HL-60 (cell line): Measurements from ENCODE around the gene SBNO2.

Experiments
- CTCF ChIP-seq: IDR thresholded peaks from one replicate; pipeline ENCODE4 v1.5.1; 2011; ENCODE audit warnings: low read length, control low read depth, inconsistent platforms; ENCODE audit not compliant: insufficient read depth
- GABPA ChIP-seq: IDR thresholded peaks from 2 replicates; pipeline ENCODE4 v1.6.1; 2012; ENCODE audit warnings: low read depth
- POLR2AphosphoS5 ChIP-seq: IDR thresholded peaks from 2 replicates; pipeline ENCODE4 v1.6.1; 2012; ENCODE audit warnings: low read depth
- REST ChIP-seq: IDR thresholded peaks from 2 replicates; pipeline ENCODE4 v1.6.1; 2012; ENCODE audit warnings: low read depth; ENCODE audit not compliant: insufficient replicate concordance
- SPI1 ChIP-seq: IDR thresholded peaks from 2 replicates; pipeline ENCODE4 v1.6.1; 2012; ENCODE audit warnings: low read depth, mild to moderate bottlenecking, borderline replicate concordance

- TF ChIP-seq CTCF (no peak), POLR2AphosphoS5 (no peak), REST (no peak), GABPA (no peak), SPI1 (no peak)
Measured at GRCh38 chr19:1221904-1222255, 47.8 kb upstream of the SBNO2 start.
